ENCODE measurements around the gene VPS51. TPM values are rescaled to one million over a fixed set of nuclear protein-coding genes. Genes with fewer than 3 reads are reported as not detected.

The VPS51 gene
- total and polyA plus RNA-seq, 2 experiments from 2014 or later: 45.3 to 450 TPM

- Mint-ChIP-seq H3K27ac (no peak overlapping the region), H3K27me3 (ENCODE audit: insufficient read depth, low read depth, poor library complexity) (peaks cover 8% of the 10 kb centered on the region), H3K4me1 (peaks cover 10% of the 10 kb centered on the region), H3K4me3 (no peak overlapping the region), H3K36me3 (ENCODE audit: low read depth) (peaks cover 8% of the 10 kb centered on the region), H3K9me3 (no peaks in the 10 kb centered on the region)
- TF ChIP-seq ZNF462 (CRISPR knock-in tag; IDR thresholded peaks at IDR 0.05): no peak
- no peak for TF ChIP-seq REST (IDR thresholded peaks at IDR 0.05; ENCODE audit: unreplicated experiment)
- no peak for TF ChIP-seq POLR2AphosphoS5 (IDR thresholded peaks at IDR 0.05; ENCODE audit: low read depth)
- no peak for TF ChIP-seq CTCF (conservative IDR thresholded peaks at IDR 0.05; ENCODE audit: low read depth in 2 of 2)
- no peak for TF ChIP-seq STAT1 (IDR thresholded peaks at IDR 0.05; ENCODE audit: unreplicated experiment)
- TF ChIP-seq JUNB (IDR thresholded peaks at IDR 0.05; ENCODE audit: unreplicated experiment): no peak
- TF ChIP-seq ZNF114 (CRISPR knock-in tag; IDR thresholded peaks at IDR 0.05): no peak
- TF ChIP-seq ZNF331 (CRISPR knock-in tag; IDR thresholded peaks at IDR 0.05; ENCODE audit: low read depth): no peak
- no peak for TF ChIP-seq CREB1 (CRISPR knock-in tag; IDR thresholded peaks at IDR 0.05; ENCODE audit: low read depth)
- no peak for TF ChIP-seq EZH2 (IDR thresholded peaks at IDR 0.05; ENCODE audit: low read depth, unreplicated experiment)
- no peak for TF ChIP-seq EZH2phosphoT487 (IDR thresholded peaks at IDR 0.05; ENCODE audit: unreplicated experiment)
- Histone ChIP-seq H3K9me2 (ENCODE audit: insufficient read depth) (no peaks in the 10 kb centered on the region), H3K79me2 (replicated peaks; ENCODE audit: insufficient read depth) (peaks cover 16% of the 10 kb centered on the region), H3F3A (replicated peaks; ENCODE audit: low read depth) (0 out of 2 replicates have a peak, but pooled peaks cover 1% of the 10 kb centered on the region), H4K20me1 (replicated peaks; ENCODE audit: insufficient read depth) (peaks cover 6% of the 10 kb centered on the region; the same call in 1 of the 2 replicates), H3K36me3 (ENCODE audit: insufficient read depth) (no peaks in the 10 kb centered on the region), H3K27me3 (ENCODE audit: insufficient read depth) (no peaks in the 10 kb centered on the region), H2AFZ (no peak overlapping the region), H3K4me1 (ENCODE audit: insufficient read depth) (peaks cover 3% of the 10 kb centered on the region; the same call in 1 of the 2 replicates), H3K4me3 (no peak overlapping the region), H3K27ac (ENCODE audit: low read depth) (no peak overlapping the region), H3K4me2 (no peak overlapping the region)
- ATAC-seq (no peak), DNase-seq (ENCODE audit: low spot score) (no peak)
These were observed 8.2 kb upstream of the VPS51 start for GRCh38 chr11:65087827-65088226.
